HG03097 (cell line): ENCODE results near the gene DOCK2.

Source experiments
- ATAC-seq: cut with Tn5 transposase; IDR thresholded peaks from one replicate; pipeline ENCODE4 v1.9.1; 2021; ENCODE audit not compliant: unreplicated experiment, low FRiP score

Gene DOCK2

GRCh38 chr5:169956756-169957155 lies 319.7 kb downstream of the DOCK2 start:
- ATAC-seq = no peak

GRCh38 chr5:169958278-169958677 lies 321.2 kb downstream of the DOCK2 start:
- ATAC-seq = no peak

GRCh38 chr5:169960659-169961058 lies 323.6 kb downstream of the DOCK2 start:
- ATAC-seq = no peak

GRCh38 chr5:169964246-169964645 lies 327.2 kb downstream of the DOCK2 start:
- ATAC-seq = no peak

- no peak for ATAC-seq
Observed at GRCh38 chr5:169970339-169970738, 333.3 kb downstream of the DOCK2 start.

GRCh38 chr5:169970911-169971765 lies 334.1 kb downstream of the DOCK2 start:
- no peak for ATAC-seq

- no peak for ATAC-seq
Observed at GRCh38 chr5:169971780-169972179, 334.7 kb downstream of the DOCK2 start.

GRCh38 chr5:169973056-169973455 lies 336.0 kb downstream of the DOCK2 start:
- no peak for ATAC-seq

- ATAC-seq = no peak
Observed at GRCh38 chr5:169974121-169974770, 337.2 kb downstream of the DOCK2 start.

GRCh38 chr5:169978714-169979113 lies 341.6 kb downstream of the DOCK2 start:
- ATAC-seq = no peak

- ATAC-seq = no peak
Observed at GRCh38 chr5:169979871-169980270, 342.8 kb downstream of the DOCK2 start.

GRCh38 chr5:169980418-169981053 lies 343.5 kb downstream of the DOCK2 start, which contains the start of gene INSYN2B:
TSS of gene INSYN2B (minus strand) at chr5:169980495. CDS start at chr5:169883898, 96,597 bp downstream.
- no peak for ATAC-seq

- no peak for ATAC-seq
Observed at GRCh38 chr5:169988206-169988605, 351.1 kb downstream of the DOCK2 start.

GRCh38 chr5:169988947-169989346 lies 351.9 kb downstream of the DOCK2 start:
- no peak for ATAC-seq

GRCh38 chr5:169989365-169989764 lies 352.3 kb downstream of the DOCK2 start:
- no peak for ATAC-seq

- ATAC-seq = no peak
Observed at GRCh38 chr5:169991115-169991869, 354.2 kb downstream of the DOCK2 start.

- no peak for ATAC-seq
Observed at GRCh38 chr5:169992789-169993484, 355.9 kb downstream of the DOCK2 start.

GRCh38 chr5:169993485-169993790 lies 356.4 kb downstream of the DOCK2 start:
- ATAC-seq = no peak

- no peak for ATAC-seq
Observed at GRCh38 chr5:169997798-169998197, 360.7 kb downstream of the DOCK2 start.

GRCh38 chr5:169999621-170000020 lies 362.5 kb downstream of the DOCK2 start:
- ATAC-seq = no peak
